Measurements from ENCODE around the gene LEMD1. TPM values are rescaled to one million over a fixed set of nuclear protein-coding genes. Genes with fewer than 3 reads are reported as not detected.

Gene LEMD1
- total and polyA plus RNA-seq, 8 donors = 0.95 to 3.7 (median 1.7) TPM; not detected in 5

GRCh38 chr1:205443585-205444299, 21.9 kb upstream of the LEMD1 start:
- H3K4me1 ChIP-seq = peaks cover 28 to 69% (median 51%) of the 10 kb centered on the region in 4 donors
- H3K4me3 ChIP-seq = no peak overlapping the region
- WGBS, 5 donors = 74 to 91% (median 88%) methylated on average over 7 of the region's 7 CpGs
- no peaks in the 10 kb centered on the region for H3K9me3 ChIP-seq
- intact Hi-C loops (cut with DNase I; ENCODE audit: low total_unique reads) = no loop called here
- DNase-seq = no peak
- H3K27ac ChIP-seq = no peak overlapping the region
- H3K36me3 ChIP-seq = no peaks in the 10 kb centered on the region
- no peak for TF ChIP-seq POLR2AphosphoS5 (IDR thresholded peaks at IDR 0.05)
- H3K27me3 ChIP-seq = peaks cover 0 to 20% (median 0%) of the 10 kb centered on the region in 3 donors

- no peaks in the 10 kb centered on the region for H3K36me3 ChIP-seq
- WGBS, 5 donors = 58 to 77% (median 67%) methylated on average over 11 to 12 of the region's 12 CpGs
- peaks cover 32 to 73% (median 58%) of the 10 kb centered on the region in 4 donors for H3K4me1 ChIP-seq
- peak in 1 of 2 donors; percentile 74 for DNase-seq
- no peaks in the 10 kb centered on the region for H3K9me3 ChIP-seq
- no peak overlapping the region for H3K4me3 ChIP-seq
- intact Hi-C loops (cut with DNase I; ENCODE audit: low total_unique reads) = no loop called here
- TF ChIP-seq POLR2A (IDR thresholded peaks at IDR 0.05) (no peak), EP300 (IDR thresholded peaks at IDR 0.05) (no peak)
- H3K27ac ChIP-seq = peak overlapping the region in 1 of 5 donors; percentile 77
- H3K27me3 ChIP-seq = peaks cover 0 to 15% (median 0%) of the 10 kb centered on the region in 3 donors
These were observed 20.3 kb upstream of the LEMD1 start for GRCh38 chr1:205442051-205442725.

- Histone ChIP-seq H3K9me3 (no peaks in the 10 kb centered on the region), H3K4me1 (peaks cover 32 to 73% (median 58%) of the 10 kb centered on the region in 4 donors), H3K36me3 (no peaks in the 10 kb centered on the region), H3K4me3 (no peak overlapping the region), H3K27me3 (peaks cover 0 to 20% (median 0%) of the 10 kb centered on the region in 3 donors), H3K27ac (peak overlapping the region in 4 of 5 donors; percentile 30 to 77 (median 70))
- DNase-seq = no peak
- intact Hi-C loops (cut with DNase I; ENCODE audit: low total_unique reads) = no loop called here
- TF ChIP-seq EP300 (IDR thresholded peaks at IDR 0.05) (no peak), CTCF (IDR thresholded peaks at IDR 0.05) (no peak), POLR2A (IDR thresholded peaks at IDR 0.05) (no peak), POLR2AphosphoS5 (IDR thresholded peaks at IDR 0.05) (no peak)
- WGBS, 5 donors = 85 to 94% (median 90%) methylated on average over 3 of the region's 3 CpGs
These were observed 19.8 kb upstream of the LEMD1 start for GRCh38 chr1:205441716-205442050.

GRCh38 chr1:205441318-205441633, 19.4 kb upstream of the LEMD1 start:
- intact Hi-C loops (cut with DNase I; ENCODE audit: low total_unique reads) = no loop called here
- no peak for DNase-seq
- H3K9me3 ChIP-seq = no peaks in the 10 kb centered on the region
- peaks cover 0 to 24% (median 0%) of the 10 kb centered on the region in 3 donors for H3K27me3 ChIP-seq
- no peaks in the 10 kb centered on the region for H3K36me3 ChIP-seq
- peaks cover 32 to 73% (median 58%) of the 10 kb centered on the region in 4 donors for H3K4me1 ChIP-seq
- no peak for TF ChIP-seq EP300 (IDR thresholded peaks at IDR 0.05)
- no peak for TF ChIP-seq CTCF (IDR thresholded peaks at IDR 0.05)
- TF ChIP-seq POLR2A (IDR thresholded peaks at IDR 0.05) = no peak
- TF ChIP-seq POLR2AphosphoS5 (IDR thresholded peaks at IDR 0.05) = no peak
- peak overlapping the region in 4 of 5 donors; percentile 30 to 77 (median 70) for H3K27ac ChIP-seq
- WGBS, 5 donors = 37 to 53% (median 52%) methylated on average over 3 to 6 of the region's 6 CpGs
- no peak overlapping the region for H3K4me3 ChIP-seq

GRCh38 chr1:205440476-205441317, 18.8 kb upstream of the LEMD1 start:
- Histone ChIP-seq H3K4me3 (peak overlapping the region in 3 of 4 donors; percentile 15 to 19 (median 16)), H3K4me1 (peaks cover 32 to 71% (median 57%) of the 10 kb centered on the region in 4 donors), H3K27ac (peak overlapping the region; percentile 4 to 77 (median 68)), H3K9me3 (no peaks in the 10 kb centered on the region), H3K27me3 (peaks cover 3 to 30% (median 6%) of the 10 kb centered on the region in 3 donors), H3K36me3 (no peaks in the 10 kb centered on the region)
- TF ChIP-seq CTCF (IDR thresholded peaks at IDR 0.05) (no peak), POLR2A (IDR thresholded peaks at IDR 0.05) (no peak), POLR2AphosphoS5 (IDR thresholded peaks at IDR 0.05) (peak in 2 of 3 donors; percentile 24 to 53), EP300 (IDR thresholded peaks at IDR 0.05) (no peak)
- peak; percentile 77 to 95 for DNase-seq
- WGBS, 5 donors = 40 to 47% (median 42%) methylated on average over 14 to 15 of the region's 15 CpGs
- intact Hi-C loops (cut with DNase I; ENCODE audit: low total_unique reads) = no loop called here

All from stomach (tissue), 9 donors.